H9 (cell line): Measurements from ENCODE around the gene ATCAY. TPM values are rescaled to one million over a fixed set of nuclear protein-coding genes. Genes with fewer than 3 reads are reported as not detected.

Experiments used
- DNase-seq: peaks from one replicate; pipeline ENCODE4 v3.0.0-alpha.2; 2017
- H2AFZ ChIP-seq: one replicate; pipeline ENCODE4 v1.6.1; 2013; ENCODE audit warnings: mild to moderate bottlenecking, low read length, control low read depth, moderate library complexity
- H2AK5ac ChIP-seq: 2 replicates; pipeline ENCODE4 v1.6.1; 2013; ENCODE audit warnings: low read length, control low read depth, mixed read lengths; ENCODE audit not compliant: insufficient read length
- H2BK120ac ChIP-seq: one replicate; pipeline ENCODE4 v1.6.1; 2013; ENCODE audit warnings: low read depth, mild to moderate bottlenecking, low read length, control low read depth, inconsistent platforms; ENCODE audit not compliant: poor library complexity, severe bottlenecking
- H2BK12ac ChIP-seq: 2 replicates; pipeline ENCODE4 v1.6.1; 2013; ENCODE audit warnings: low read length, control low read depth, mixed read lengths, low read depth; ENCODE audit not compliant: insufficient read length
- H2BK15ac ChIP-seq: 2 replicates; pipeline ENCODE4 v1.6.1; 2013; ENCODE audit warnings: low read depth, low read length, control low read depth
- H2BK20ac ChIP-seq: one replicate; pipeline ENCODE4 v1.6.1; 2013; ENCODE audit warnings: low read depth, mild to moderate bottlenecking, low read length, control low read depth, inconsistent platforms; ENCODE audit not compliant: poor library complexity, severe bottlenecking
- H2BK5ac ChIP-seq: 2 replicates; pipeline ENCODE4 v1.6.1; 2013; ENCODE audit warnings: low read length, control low read depth, mixed read lengths; ENCODE audit not compliant: insufficient read length
- H3K14ac ChIP-seq: 2 replicates; pipeline ENCODE4 v1.6.1; 2013; ENCODE audit warnings: low read length, control low read depth; ENCODE audit not compliant: insufficient read depth
- H3K18ac ChIP-seq: 2 replicates; pipeline ENCODE4 v1.6.1; 2013; ENCODE audit warnings: low read depth, mild to moderate bottlenecking, mixed read lengths, low read length, control low read depth; ENCODE audit not compliant: insufficient read length
- H3K23ac ChIP-seq: 2 replicates; pipeline ENCODE4 v1.6.1; 2013; ENCODE audit warnings: low read length, control low read depth, mixed read lengths, low read depth; ENCODE audit not compliant: insufficient read length
- H3K23me2 ChIP-seq: 2 replicates; pipeline ENCODE4 v1.6.1; 2013; ENCODE audit warnings: low read depth, mild to moderate bottlenecking, mixed read lengths, low read length, control low read depth; ENCODE audit not compliant: insufficient read length, poor library complexity, severe bottlenecking
- H3K27ac ChIP-seq: 2 replicates; pipeline ENCODE4 v1.5.1; 2013; ENCODE audit warnings: low read length, control low read depth, mixed read lengths, low read depth; ENCODE audit not compliant: insufficient read length
- H3K27me3 ChIP-seq: 2 replicates; pipeline ENCODE4 v1.6.1; 2013; ENCODE audit warnings: low read length, control low read depth, inconsistent platforms; ENCODE audit not compliant: insufficient read depth
- H3K4ac ChIP-seq: 2 replicates; pipeline ENCODE4 v1.6.1; 2013; ENCODE audit warnings: low read depth, mild to moderate bottlenecking, control low read depth, inconsistent platforms, low read length, moderate library complexity
- H3K4me1 ChIP-seq: 2 replicates; pipeline ENCODE4 v1.6.1; 2013; ENCODE audit warnings: low read length, control low read depth, inconsistent platforms; ENCODE audit not compliant: insufficient read depth
- H3K4me2 ChIP-seq: 2 replicates; pipeline ENCODE4 v1.6.1; 2013; ENCODE audit warnings: low read length, control low read depth, mixed read lengths; ENCODE audit not compliant: insufficient read length, insufficient read depth
- H3K56ac ChIP-seq: 2 replicates; pipeline ENCODE4 v1.6.1; 2013; ENCODE audit warnings: low read depth, mild to moderate bottlenecking, mixed read lengths, low read length, control low read depth; ENCODE audit not compliant: insufficient read length
- H3K79me1 ChIP-seq: 2 replicates; pipeline ENCODE4 v1.6.1; 2013; ENCODE audit warnings: low read depth, mild to moderate bottlenecking, moderate library complexity, low read length, control low read depth, inconsistent platforms; ENCODE audit not compliant: insufficient read depth, poor library complexity, severe bottlenecking
- H3K79me2 ChIP-seq: 2 replicates; pipeline ENCODE4 v1.6.1; 2013; ENCODE audit warnings: low read length, control low read depth, inconsistent platforms; ENCODE audit not compliant: insufficient read depth
- H3K9ac ChIP-seq: 2 replicates; pipeline ENCODE4 v1.6.1; 2013; ENCODE audit warnings: low read length, control low read depth, mixed read lengths; ENCODE audit not compliant: insufficient read length; ENCODE audit errors: extremely low read depth
- H3K9me3 ChIP-seq: one replicate; pipeline ENCODE4 v1.6.1; 2013; ENCODE audit warnings: low read depth, low read length, inconsistent platforms; ENCODE audit not compliant: control insufficient read depth
- H3T11ph ChIP-seq: one replicate; pipeline ENCODE4 v1.6.1; 2013; ENCODE audit warnings: mild to moderate bottlenecking, low read length, control low read depth, inconsistent platforms
- H4K20me1 ChIP-seq: one replicate; pipeline ENCODE4 v1.6.1; 2013; ENCODE audit not compliant: control insufficient read depth, insufficient read length, insufficient read depth
- H4K5ac ChIP-seq: 2 replicates; pipeline ENCODE4 v1.6.1; 2013; ENCODE audit warnings: low read depth, mild to moderate bottlenecking, mixed read lengths, low read length, control low read depth; ENCODE audit not compliant: insufficient read length
- H4K8ac ChIP-seq: replicated peaks from 2 replicates; pipeline ENCODE4 v1.6.1; 2013; ENCODE audit warnings: low read length, control low read depth, mixed read lengths, low read depth; ENCODE audit not compliant: insufficient read length
- H4K91ac ChIP-seq: 2 replicates; pipeline ENCODE4 v1.6.1; 2013; ENCODE audit warnings: low read depth, mild to moderate bottlenecking, moderate library complexity, mixed read lengths, low read length, control low read depth; ENCODE audit not compliant: insufficient read length
- H3K27ac Mint-ChIP-seq, 3 experiments: 2 replicates in 2 of 3; 3 replicates in 1 of 3; pipeline ENCODE4 v1.8.0; 2020 to 2021; ENCODE audit warnings: mixed read lengths in 3 of 3, mild to moderate bottlenecking in 1 of 3, moderate library complexity in 1 of 3
- H3K27me3 Mint-ChIP-seq: 2 replicates; pipeline ENCODE4 v1.8.0; 2021; ENCODE audit warnings: low read depth, mild to moderate bottlenecking, moderate library complexity, mixed read lengths
- H3K36me3 Mint-ChIP-seq, 3 experiments: 2 replicates in 2 of 3; 3 replicates in 1 of 3; pipeline ENCODE4 v1.8.0; 2020 to 2021; ENCODE audit warnings: low read depth in 3 of 3, mixed read lengths in 3 of 3; ENCODE audit not compliant: insufficient read depth in 1 of 3
- H3K4me1 Mint-ChIP-seq, 2 experiments: 2 replicates each; pipeline ENCODE4 v1.8.0; 2020; ENCODE audit warnings: mixed read lengths in 2 of 2
- H3K4me3 Mint-ChIP-seq, 2 experiments: 2 replicates in 1 of 2; 3 replicates in 1 of 2; pipeline ENCODE4 v1.8.0; 2020 to 2021; ENCODE audit warnings: mild to moderate bottlenecking in 2 of 2, mixed read lengths in 2 of 2, moderate library complexity in 1 of 2
- H3K9me3 Mint-ChIP-seq, 2 experiments: 2 replicates in 1 of 2; 3 replicates in 1 of 2; pipeline ENCODE4 v1.8.0; 2020; ENCODE audit warnings: mild to moderate bottlenecking in 2 of 2, mixed read lengths in 2 of 2, moderate library complexity in 1 of 2
- WGBS: extraction: QIAGEN DNeasy Blood & Tissue Kit; methylation state at CpG from one replicate; pipeline ENCODE4 v1.1.7; 2013; ENCODE audit warnings: missing lambda C conversion rate, low lambda C conversion rate, mixed read lengths; ENCODE audit not compliant: insufficient read length; ENCODE audit errors: extremely low coverage; 5-methylcytosine and 5-hydroxymethylcytosine counted together
- total RNA-seq: library from RNA; stranded (reverse); gene quantifications from 2 replicates; pipeline ENCODE4 v1.2.1, GENCODE V29; 2021
- TF ChIP-seq, protein P1 (sequence below): fragments of 200-600 bp; sonication (generic); conservative IDR thresholded peaks from 3 replicates; pipeline ENCODE4 v1.8.0; 2021; ENCODE audit warnings: antibody characterized with exemption, mild to moderate bottlenecking

ATCAY gene
- total RNA-seq, 1 experiment from 2014 or later: 12.2 TPM

DNA sequence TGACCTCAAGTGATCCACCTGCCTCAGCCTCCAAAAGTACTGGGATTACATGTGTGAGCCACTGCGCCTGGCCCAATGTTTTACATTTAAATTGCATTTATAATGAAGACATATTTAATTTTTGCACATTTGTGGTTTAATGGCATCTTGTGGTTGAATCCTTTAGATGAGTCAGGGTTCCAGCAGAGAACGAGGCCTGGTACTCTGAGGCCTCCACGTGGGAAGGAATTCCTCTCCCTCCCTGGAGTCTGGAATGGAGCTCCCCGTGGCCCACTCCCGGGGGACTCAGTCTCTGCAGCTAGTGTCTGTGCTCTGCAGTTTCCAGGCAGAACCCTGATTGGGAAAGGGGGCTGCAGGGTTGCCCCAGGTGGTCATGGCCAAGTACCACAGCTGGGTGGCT is 35.9 kb upstream of the ATCAY start:
- Histone ChIP-seq H3K14ac (no peak overlapping the region), H3K9me3 (no peaks in the 10 kb centered on the region), H3K56ac (no peak overlapping the region), H2BK15ac (no peak overlapping the region), H3K79me1 (no peaks in the 10 kb centered on the region), H2BK5ac (no peak overlapping the region), H3T11ph (no peak overlapping the region), H2BK12ac (no peak overlapping the region), H3K9ac (no peak overlapping the region), H4K5ac (no peak overlapping the region), H3K4ac (no peak overlapping the region), H4K20me1 (no peaks in the 10 kb centered on the region), H3K23me2 (no peaks in the 10 kb centered on the region), H3K23ac (no peak overlapping the region), H4K91ac (no peak overlapping the region), H3K4me1 (no peaks in the 10 kb centered on the region; the same call in 1 of the 2 replicates), H3K27me3 (no peaks in the 10 kb centered on the region), H3K27ac (no peak overlapping the region), H2AFZ (no peak overlapping the region), H3K79me2 (no peaks in the 10 kb centered on the region), H3K18ac (no peak overlapping the region), H2BK120ac (no peak overlapping the region), H2BK20ac (no peak overlapping the region), H2AK5ac (no peak overlapping the region), H4K8ac (no peak overlapping the region), H3K4me2 (no peak overlapping the region)
- Mint-ChIP-seq H3K27ac (no peak overlapping the region), H3K4me1 (no peaks in the 10 kb centered on the region), H3K4me3 (no peak overlapping the region), H3K36me3 (peaks cover 0 to 1% (median 0%) of the 10 kb centered on the region in 3 experiments; a peak in 2 of 7 replicates), H3K27me3 (peaks cover 1% of the 10 kb centered on the region), H3K9me3 (peaks cover 0 to 2% of the 10 kb centered on the region in 2 experiments; a peak in 1 of 5 replicates)
- no peak for DNase-seq
- TF ChIP-seq, protein P1, sequence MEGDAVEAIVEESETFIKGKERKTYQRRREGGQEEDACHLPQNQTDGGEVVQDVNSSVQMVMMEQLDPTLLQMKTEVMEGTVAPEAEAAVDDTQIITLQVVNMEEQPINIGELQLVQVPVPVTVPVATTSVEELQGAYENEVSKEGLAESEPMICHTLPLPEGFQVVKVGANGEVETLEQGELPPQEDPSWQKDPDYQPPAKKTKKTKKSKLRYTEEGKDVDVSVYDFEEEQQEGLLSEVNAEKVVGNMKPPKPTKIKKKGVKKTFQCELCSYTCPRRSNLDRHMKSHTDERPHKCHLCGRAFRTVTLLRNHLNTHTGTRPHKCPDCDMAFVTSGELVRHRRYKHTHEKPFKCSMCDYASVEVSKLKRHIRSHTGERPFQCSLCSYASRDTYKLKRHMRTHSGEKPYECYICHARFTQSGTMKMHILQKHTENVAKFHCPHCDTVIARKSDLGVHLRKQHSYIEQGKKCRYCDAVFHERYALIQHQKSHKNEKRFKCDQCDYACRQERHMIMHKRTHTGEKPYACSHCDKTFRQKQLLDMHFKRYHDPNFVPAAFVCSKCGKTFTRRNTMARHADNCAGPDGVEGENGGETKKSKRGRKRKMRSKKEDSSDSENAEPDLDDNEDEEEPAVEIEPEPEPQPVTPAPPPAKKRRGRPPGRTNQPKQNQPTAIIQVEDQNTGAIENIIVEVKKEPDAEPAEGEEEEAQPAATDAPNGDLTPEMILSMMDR: no peak
- no CpG with 5 or more reads among the region's 5 CpGs for WGBS
